Measurements from ENCODE around the gene SUV39H2. TPM values are rescaled to one million over a fixed set of nuclear protein-coding genes. Genes with fewer than 3 reads are reported as not detected.
"Not testable (repeated sequence)": the region's sequence is repeated elsewhere in the genome, so short reads cannot be mapped to it uniquely, and the experiment has no call there.

SUV39H2 gene
- total and polyA plus RNA-seq, 5 experiments from 2014 or later: 2.8 to 8.6 (median 3.9) TPM

- Mint-ChIP-seq H3K9me3 (no peaks in the 10 kb centered on the region), H3K27ac (peak overlapping the region; percentile 35 to 93 (median 70)), H3K4me3 (peak overlapping the region; percentile 87 to 94 (median 90)), H3K36me3 (no peaks in the 10 kb centered on the region), H3K4me1 (peaks cover 13 to 37% (median 34%) of the 10 kb centered on the region in 4 donors), H3K27me3 (no peaks in the 10 kb centered on the region)
- no peak for ATAC-seq
- DNase-seq: peak in 3 of 10 donors; percentile 5 to 14 (median 10)
- POLR2A ChIA-PET: interaction anchor here (0.7 to 2.9 kb wide), 4 partner anchors 14 to 103 kb away, joined by 3 to 20 read pairs (median 4); partner anchors contain the start of gene MEIG1
These were observed 1.2 kb downstream of the SUV39H2 start for GRCh38 chr10:14879928-14880193.

GRCh38 chr10:14880229-14880628 lies 1.6 kb downstream of the SUV39H2 start:
- Mint-ChIP-seq H3K9me3 (no peaks in the 10 kb centered on the region), H3K4me3 (peak overlapping the region in 9 of 10 donors; percentile 87 to 94 (median 90)), H3K27me3 (no peaks in the 10 kb centered on the region), H3K36me3 (no peaks in the 10 kb centered on the region), H3K4me1 (peaks cover 13 to 37% (median 34%) of the 10 kb centered on the region in 4 donors), H3K27ac (peak overlapping the region in 8 of 10 donors; percentile 50 to 92 (median 68))
- POLR2A ChIA-PET: interaction anchor here (0.7 kb wide), 1 partner anchor 49 kb away, joined by 3 read pairs; no protein-coding TSS in a partner anchor
- DNase-seq (peak in 1 of 10 donors; percentile 10), ATAC-seq (no peak)

- POLR2A ChIA-PET: no interaction called here
- ATAC-seq: no peak
- Mint-ChIP-seq H3K9me3 (no peaks in the 10 kb centered on the region), H3K36me3 (no peaks in the 10 kb centered on the region), H3K27me3 (no peaks in the 10 kb centered on the region), H3K27ac (peak overlapping the region in 1 of 10 donors; percentile 24), H3K4me3 (no peak overlapping the region), H3K4me1 (peaks cover 6 to 18% (median 15%) of the 10 kb centered on the region in 4 donors)
- no peak for DNase-seq
These were observed 5.4 kb downstream of the SUV39H2 start for GRCh38 chr10:14884082-14884481.

DNA sequence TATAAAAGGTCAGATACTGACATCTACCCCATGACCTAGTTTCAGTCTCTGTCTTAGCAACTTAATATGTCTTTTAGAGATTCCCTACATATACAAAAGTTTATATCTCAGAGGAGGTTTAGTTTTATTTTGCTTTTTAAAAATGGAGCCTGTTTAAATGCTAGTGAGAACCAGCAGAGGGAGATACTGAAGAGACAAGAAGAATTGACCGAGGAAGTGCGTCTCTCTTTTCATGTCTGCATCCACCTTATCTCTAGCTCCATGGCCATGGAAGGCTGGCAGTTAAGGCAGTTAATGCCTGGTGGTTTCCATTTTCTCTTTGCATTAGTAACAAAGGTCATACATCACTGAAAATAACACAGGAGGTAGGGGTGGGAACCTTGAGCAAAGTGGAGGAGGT lies 10.7 kb downstream of the SUV39H2 start:
- H3K36me3 Mint-ChIP-seq: no peaks in the 10 kb centered on the region
- ATAC-seq (peak in 1 of 2 donors; percentile 32), DNase-seq (peak in 1 of 10 donors; percentile 13)
- H3K27ac Mint-ChIP-seq: peak overlapping the region in 1 of 10 donors; percentile 16
- H3K27me3 Mint-ChIP-seq: no peaks in the 10 kb centered on the region
- H3K4me1 Mint-ChIP-seq: peaks cover 0 to 5% (median 2%) of the 10 kb centered on the region in 4 donors
- no peak overlapping the region for H3K4me3 Mint-ChIP-seq
- no peaks in the 10 kb centered on the region for H3K9me3 Mint-ChIP-seq
- POLR2A ChIA-PET: no interaction called here

DNA sequence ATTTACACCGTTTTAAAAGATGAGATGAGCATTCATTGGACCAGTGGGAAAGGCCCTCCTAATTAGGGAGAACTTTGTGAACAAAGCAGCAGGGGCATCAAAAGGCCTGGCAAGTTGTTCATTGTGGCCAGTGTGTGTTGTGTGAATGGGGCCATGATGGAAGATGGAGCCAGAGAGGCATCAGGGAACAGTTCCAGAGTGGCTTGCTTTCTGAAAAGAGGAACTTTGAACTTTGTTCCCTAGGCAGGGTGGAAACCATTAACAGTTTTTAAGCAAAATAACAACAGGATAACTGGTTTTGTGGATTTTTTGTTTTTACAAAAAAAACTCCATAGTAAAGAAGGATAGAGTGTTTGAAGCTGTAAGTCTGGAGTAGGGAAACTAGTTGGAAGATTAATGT lies 12.5 kb downstream of the SUV39H2 start:
- H3K4me1 Mint-ChIP-seq: peaks cover 0 to 5% (median 2%) of the 10 kb centered on the region in 4 donors
- H3K36me3 Mint-ChIP-seq: no peaks in the 10 kb centered on the region
- no peaks in the 10 kb centered on the region for H3K27me3 Mint-ChIP-seq
- H3K27ac Mint-ChIP-seq: peak overlapping the region in 4 of 10 donors; percentile 8 to 19 (median 14)
- POLR2A ChIA-PET: no interaction called here
- ATAC-seq: no peak
- no peak for DNase-seq
- H3K4me3 Mint-ChIP-seq: no peak overlapping the region
- no peaks in the 10 kb centered on the region for H3K9me3 Mint-ChIP-seq

DNA sequence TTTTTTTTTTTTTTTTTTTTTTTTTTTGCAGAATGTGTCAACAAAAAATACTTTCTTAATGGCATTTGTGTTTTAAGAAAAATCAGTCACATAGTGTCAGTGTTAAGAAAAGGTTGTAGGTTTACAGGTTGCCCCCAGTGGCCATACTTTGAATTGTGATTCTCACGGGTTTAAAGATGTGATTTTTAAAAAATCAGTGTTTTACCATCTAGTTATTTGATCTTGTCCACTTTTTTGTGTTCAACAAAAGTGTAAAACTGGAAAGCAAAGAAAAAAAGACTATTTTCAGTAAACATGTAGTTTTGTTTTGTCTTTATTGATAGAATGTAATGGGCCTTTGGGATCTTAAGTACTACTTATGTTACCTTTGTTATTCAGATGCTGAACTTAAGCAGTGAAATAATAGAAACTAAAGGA lies 25.7 kb downstream of the SUV39H2 start:
- Mint-ChIP-seq H3K27ac (peak overlapping the region in 1 of 10 donors; percentile 25), H3K4me1 (peaks cover 3 to 11% (median 8%) of the 10 kb centered on the region in 4 donors), H3K9me3 (peaks cover 0 to 7% (median 3%) of the 10 kb centered on the region in 9 donors), H3K36me3 (peaks cover 12 to 27% (median 24%) of the 10 kb centered on the region in 3 donors), H3K4me3 (no peak overlapping the region), H3K27me3 (no peaks in the 10 kb centered on the region)
- POLR2A ChIA-PET: interaction anchor here (0.7 kb wide), 2 partner anchors 9 to 435 kb away, joined by 4 read pairs; no protein-coding TSS in a partner anchor
- ATAC-seq (peak; percentile 66 to 79), DNase-seq (peak in 6 of 10 donors; percentile 21 to 52 (median 32))

- H3K4me1 Mint-ChIP-seq: peaks cover 3 to 11% (median 8%) of the 10 kb centered on the region in 4 donors
- no peak overlapping the region for H3K4me3 Mint-ChIP-seq
- peaks cover 12 to 29% (median 29%) of the 10 kb centered on the region in 3 donors for H3K36me3 Mint-ChIP-seq
- no peaks in the 10 kb centered on the region for H3K27me3 Mint-ChIP-seq
- H3K9me3 Mint-ChIP-seq: peaks cover 0 to 7% (median 3%) of the 10 kb centered on the region in 9 donors
- ATAC-seq (no peak), DNase-seq (no peak)
- H3K27ac Mint-ChIP-seq: peak overlapping the region in 3 of 10 donors; percentile 30 to 72 (median 41)
- POLR2A ChIA-PET: interaction anchor here (0.6 kb wide), 1 partner anchor 43 kb away, joined by 3 read pairs; no protein-coding TSS in a partner anchor
These were observed 26.2 kb downstream of the SUV39H2 start for GRCh38 chr10:14904864-14905263.

DNA sequence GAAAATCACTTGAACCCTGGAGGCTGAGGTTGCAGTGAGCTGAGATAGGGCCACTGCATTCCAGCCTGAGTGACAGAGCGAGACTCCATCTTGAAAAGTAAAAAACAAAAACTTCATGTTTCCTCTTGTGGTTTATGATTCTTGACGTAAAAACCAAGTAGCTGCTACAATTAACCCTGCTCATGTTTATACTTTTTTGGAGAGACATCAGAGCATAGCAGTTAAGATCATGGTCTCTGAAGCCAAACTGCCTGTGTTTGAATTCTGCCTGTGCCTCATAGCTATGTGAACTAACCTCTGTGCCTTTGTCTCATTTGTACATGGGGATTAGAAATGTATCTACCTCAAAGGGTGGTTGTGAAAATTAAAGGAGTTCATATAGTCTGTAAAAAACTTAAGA lies 27.2 kb downstream of the SUV39H2 start:
- H3K9me3 Mint-ChIP-seq: peaks cover 0 to 7% (median 3%) of the 10 kb centered on the region in 9 donors
- H3K4me1 Mint-ChIP-seq: peaks cover 5 to 11% (median 10%) of the 10 kb centered on the region in 4 donors
- DNase-seq (peak in 3 of 10 donors; percentile 6 to 45 (median 33)), ATAC-seq (peak; percentile 73 to 80)
- peaks cover 12 to 40% (median 37%) of the 10 kb centered on the region in 3 donors for H3K36me3 Mint-ChIP-seq
- H3K27ac Mint-ChIP-seq: peak overlapping the region in 8 of 10 donors; percentile 6 to 86 (median 62)
- no peaks in the 10 kb centered on the region for H3K27me3 Mint-ChIP-seq
- H3K4me3 Mint-ChIP-seq: peak overlapping the region in 1 of 10 donors; percentile 10
- POLR2A ChIA-PET: interaction anchor here (0.9 kb wide), 1 partner anchor 33 kb away, joined by 3 read pairs; no protein-coding TSS in a partner anchor

GRCh38 chr10:14906765-14907164 lies 28.1 kb downstream of the SUV39H2 start:
- POLR2A ChIA-PET: no interaction called here
- Mint-ChIP-seq H3K27me3 (no peaks in the 10 kb centered on the region), H3K27ac (peak overlapping the region in 3 of 10 donors; percentile 4 to 32 (median 30)), H3K4me1 (peaks cover 8 to 15% (median 11%) of the 10 kb centered on the region in 4 donors), H3K4me3 (no peak overlapping the region), H3K36me3 (peaks cover 12 to 48% (median 43%) of the 10 kb centered on the region in 3 donors), H3K9me3 (peaks cover 0 to 7% (median 3%) of the 10 kb centered on the region in 9 donors)
- ATAC-seq (no peak), DNase-seq (no peak)

- Mint-ChIP-seq H3K4me1 (peaks cover 8 to 15% (median 11%) of the 10 kb centered on the region in 4 donors), H3K36me3 (peaks cover 12 to 56% (median 45%) of the 10 kb centered on the region in 3 donors), H3K27ac (peak overlapping the region in 1 of 10 donors; percentile 70)
- H3K27me3 Mint-ChIP-seq, H3K4me3 Mint-ChIP-seq, H3K9me3 Mint-ChIP-seq, ATAC-seq, POLR2A ChIA-PET, DNase-seq: not testable (repeated sequence)
These were observed 28.9 kb downstream of the SUV39H2 start for GRCh38 chr10:14907591-14907990.

GRCh38 chr10:14909101-14909500 lies 30.4 kb downstream of the SUV39H2 start:
- ATAC-seq (no peak), DNase-seq (no peak)
- H3K36me3 Mint-ChIP-seq: peaks cover 16 to 71% (median 59%) of the 10 kb centered on the region in 3 donors
- peaks cover 0 to 7% (median 3%) of the 10 kb centered on the region in 9 donors for H3K9me3 Mint-ChIP-seq
- no peak overlapping the region for H3K27ac Mint-ChIP-seq
- no peaks in the 10 kb centered on the region for H3K27me3 Mint-ChIP-seq
- H3K4me3 Mint-ChIP-seq: no peak overlapping the region
- POLR2A ChIA-PET: no interaction called here
- peaks cover 10 to 15% (median 11%) of the 10 kb centered on the region in 4 donors for H3K4me1 Mint-ChIP-seq

DNA sequence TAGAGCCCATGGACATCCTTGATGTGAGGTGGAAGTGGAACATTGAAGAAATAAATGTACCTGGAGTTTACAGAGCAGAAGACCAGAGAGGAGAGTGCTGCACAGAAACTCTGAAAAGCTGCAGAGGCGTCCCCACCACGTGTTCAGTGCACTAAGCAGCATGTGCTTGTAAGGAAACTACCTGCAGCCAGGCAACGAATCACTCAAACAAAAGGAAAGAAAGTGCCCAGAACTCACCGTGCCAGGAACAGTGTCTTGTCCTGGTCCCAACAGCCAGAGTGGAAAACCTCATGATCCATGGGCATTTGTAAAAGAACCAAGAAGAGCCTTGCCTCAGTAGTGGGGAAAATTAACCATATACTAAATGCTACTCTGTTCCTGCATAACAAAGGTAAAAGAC lies 32.3 kb downstream of the SUV39H2 start:
- ATAC-seq: no peak
- Mint-ChIP-seq H3K36me3 (peaks cover 18 to 89% (median 77%) of the 10 kb centered on the region in 3 donors), H3K4me1 (peaks cover 10 to 14% (median 12%) of the 10 kb centered on the region in 4 donors), H3K4me3 (no peak overlapping the region), H3K27ac (peak overlapping the region in 4 of 10 donors; percentile 37 to 87 (median 48)), H3K9me3 (peaks cover 0 to 7% (median 3%) of the 10 kb centered on the region in 9 donors), H3K27me3 (no peaks in the 10 kb centered on the region)
- DNase-seq: no peak
- POLR2A ChIA-PET: no interaction called here

DNA sequence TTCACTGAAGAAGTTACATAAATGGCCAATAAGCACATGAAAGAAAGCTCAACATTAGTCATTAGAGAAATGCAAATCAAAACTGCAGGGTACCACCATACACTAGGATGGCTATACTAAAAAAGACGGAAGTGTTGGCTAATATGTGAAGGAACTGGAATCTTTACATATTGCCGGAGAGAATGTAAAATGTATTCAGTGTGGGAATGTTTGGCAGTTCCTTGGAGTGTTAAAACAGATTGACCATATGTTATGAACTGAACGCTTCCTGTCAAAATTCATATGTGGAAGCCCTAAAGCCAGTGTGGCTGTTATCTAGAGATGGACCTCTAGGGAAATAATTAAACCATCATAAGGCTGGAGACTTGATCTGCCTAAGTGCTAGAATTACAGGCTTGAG lies 33.1 kb downstream of the SUV39H2 start:
- no peak for ATAC-seq
- POLR2A ChIA-PET: no interaction called here
- H3K27ac Mint-ChIP-seq: no peak overlapping the region

More for the DNA sequence above, 33.1 kb downstream of the SUV39H2 start:
- no peaks in the 10 kb centered on the region for H3K27me3 Mint-ChIP-seq
- H3K9me3 Mint-ChIP-seq: peaks cover 0 to 11% (median 4%) of the 10 kb centered on the region in 9 donors
- DNase-seq: no peak
- H3K4me1 Mint-ChIP-seq: peaks cover 5 to 12% (median 10%) of the 10 kb centered on the region in 4 donors
- H3K36me3 Mint-ChIP-seq: peaks cover 24 to 96% (median 84%) of the 10 kb centered on the region in 3 donors
- no peak overlapping the region for H3K4me3 Mint-ChIP-seq

Data from naive thymus-derived CD8-positive, alpha-beta T cell (primary cell).